Midbrain (tissue), 1 donor: ENCODE measurements around the gene COL4A2.
"Not testable (repeated sequence)": the region's sequence is repeated elsewhere in the genome, so short reads cannot be mapped to it uniquely, and the experiment has no call there.

ENCODE experiments used
- DNase-seq: peaks from one replicate; lab custom pipeline; 2025; lab: John Stamatoyannopoulos, UW

COL4A2 gene

DNA sequence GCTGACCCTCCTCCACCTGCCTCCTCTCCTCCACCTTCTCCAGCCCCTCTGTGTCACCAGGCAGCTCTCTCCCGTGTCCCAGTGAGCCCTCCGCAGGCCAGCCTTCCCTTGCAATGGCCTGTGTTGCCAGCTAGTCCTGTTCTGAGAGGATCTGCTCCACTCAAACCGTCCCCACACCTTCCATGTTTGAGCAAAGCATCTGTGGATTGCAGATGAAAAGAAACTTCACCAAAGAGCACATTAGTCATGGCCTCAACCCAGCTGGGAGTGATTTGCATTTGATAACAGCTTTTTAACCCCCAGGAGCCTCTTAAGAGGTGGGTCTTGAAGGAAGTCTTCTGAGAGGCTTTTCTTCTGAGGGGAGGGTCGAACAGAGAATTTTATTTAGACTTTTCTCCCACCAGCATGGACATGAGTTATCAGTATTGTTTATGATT, 72.8 kb downstream of the COL4A2 start:
- no peak for DNase-seq

- DNase-seq: no peak
Measured at GRCh38 chr13:110380359-110381028, 73.4 kb downstream of the COL4A2 start.

GRCh38 chr13:110381029-110381360, 73.9 kb downstream of the COL4A2 start:
- DNase-seq: no peak

- DNase-seq: no peak
Measured at GRCh38 chr13:110382229-110382628, 75.1 kb downstream of the COL4A2 start.

GRCh38 chr13:110382830-110383229, 75.7 kb downstream of the COL4A2 start:
- DNase-seq: no peak

- no peak for DNase-seq
Measured at GRCh38 chr13:110387451-110388107, 80.5 kb downstream of the COL4A2 start.

DNA sequence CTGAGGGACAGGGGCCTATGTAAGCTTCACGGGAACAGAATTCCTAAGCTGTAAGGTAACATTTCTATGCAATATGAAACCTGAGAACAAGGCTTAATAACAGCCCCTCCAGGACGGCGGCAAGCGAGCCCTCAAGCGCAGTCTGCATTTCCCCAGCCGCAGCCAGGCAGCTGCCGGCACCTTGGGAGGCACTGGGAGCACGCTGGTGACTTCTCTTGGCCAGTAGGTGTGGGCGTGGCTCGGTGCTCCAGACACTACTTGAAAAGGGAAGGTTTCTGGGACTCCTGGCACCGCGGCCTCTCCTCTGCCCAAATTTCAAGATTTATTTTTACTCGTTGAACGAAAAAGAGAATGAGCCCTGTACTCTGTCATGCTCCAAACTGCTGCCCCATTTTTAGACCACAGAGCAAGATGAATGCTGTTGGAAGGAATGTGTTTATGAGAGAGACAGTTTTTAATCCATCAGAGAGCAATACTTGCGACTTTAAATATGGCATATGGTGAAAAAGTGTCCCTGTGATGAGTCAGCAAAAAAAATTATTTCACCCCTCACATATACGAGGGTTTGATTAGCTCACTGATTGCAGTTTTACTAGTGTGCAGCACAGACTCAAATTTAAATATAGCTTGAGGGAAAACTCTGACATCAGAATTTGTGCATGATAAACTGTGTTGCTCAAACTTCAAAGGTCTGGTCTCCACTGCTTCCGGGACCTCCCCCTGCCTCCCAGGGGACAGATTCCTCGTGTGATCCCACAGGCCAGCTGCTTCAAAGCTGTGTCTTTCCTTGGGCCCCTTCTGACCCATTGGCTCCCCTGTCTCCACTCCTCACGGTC, 81.2 kb downstream of the COL4A2 start:
- no peak for DNase-seq

GRCh38 chr13:110390567-110390966, 83.5 kb downstream of the COL4A2 start:
- DNase-seq: no peak

- no peak for DNase-seq
Measured at GRCh38 chr13:110391273-110391672, 84.2 kb downstream of the COL4A2 start.

GRCh38 chr13:110392510-110393240, 85.6 kb downstream of the COL4A2 start:
- DNase-seq: no peak

DNA sequence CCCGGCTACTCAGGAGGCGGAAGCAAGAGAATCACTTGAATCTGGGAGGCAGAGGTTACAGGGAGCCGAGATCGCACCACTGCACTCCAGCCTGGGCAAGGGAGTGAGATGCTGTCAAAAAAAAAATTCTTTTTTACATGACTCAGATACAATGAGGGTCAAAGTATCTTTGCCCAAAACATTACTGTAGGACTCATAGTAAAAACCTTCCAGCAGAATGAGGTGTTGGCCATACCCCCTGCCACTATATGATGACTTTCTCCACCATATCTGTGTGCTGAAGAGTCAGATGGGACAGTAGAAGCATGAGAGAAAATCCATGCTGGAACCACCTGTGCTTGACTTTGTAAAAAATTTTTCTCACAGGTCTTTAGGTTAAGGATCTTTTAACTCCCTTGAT, 86.7 kb downstream of the COL4A2 start:
- DNase-seq: no peak

DNA sequence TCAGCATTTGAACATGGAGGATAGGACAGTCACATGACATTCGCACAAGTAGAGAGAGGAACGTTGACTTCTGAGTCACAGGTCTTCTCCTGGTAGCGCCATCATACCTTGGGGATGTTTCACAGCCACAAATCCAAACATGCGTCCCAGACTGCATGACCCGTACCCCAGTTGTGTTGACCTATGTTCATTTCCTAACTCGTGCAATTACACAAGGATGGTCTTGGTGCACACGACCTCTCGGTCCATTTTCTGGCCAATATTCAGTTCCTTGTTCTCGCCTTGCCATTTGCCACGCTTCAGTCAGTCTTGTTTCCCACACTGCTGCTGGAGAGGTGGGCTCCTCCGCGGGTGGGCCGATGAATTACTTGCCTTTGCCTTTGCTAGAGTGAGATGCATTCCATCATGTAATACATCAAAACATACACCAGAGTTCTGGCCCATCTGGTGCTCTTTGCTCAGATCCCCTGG, 87.3 kb downstream of the COL4A2 start:
- DNase-seq: no peak

DNA sequence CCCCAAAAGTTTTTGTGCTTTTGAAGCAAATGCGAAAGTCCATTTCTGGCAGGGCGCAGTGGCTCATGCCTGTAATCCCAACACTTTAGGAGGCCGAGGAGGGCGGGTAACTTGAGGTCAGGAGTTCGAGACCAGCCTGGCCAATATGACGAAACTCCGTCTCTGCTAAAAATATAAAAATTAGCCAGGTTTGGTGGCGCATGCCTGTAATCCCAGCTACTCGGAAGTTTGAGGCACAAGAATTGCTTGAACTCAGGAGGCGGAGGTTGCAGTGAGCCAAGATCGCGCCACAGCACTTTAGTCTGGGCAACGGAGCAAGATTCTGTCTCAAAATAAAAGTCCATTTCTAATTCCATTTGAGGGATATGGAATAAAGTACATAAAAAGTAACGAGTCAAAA, 88.5 kb downstream of the COL4A2 start:
- DNase-seq: not testable (repeated sequence)

DNA sequence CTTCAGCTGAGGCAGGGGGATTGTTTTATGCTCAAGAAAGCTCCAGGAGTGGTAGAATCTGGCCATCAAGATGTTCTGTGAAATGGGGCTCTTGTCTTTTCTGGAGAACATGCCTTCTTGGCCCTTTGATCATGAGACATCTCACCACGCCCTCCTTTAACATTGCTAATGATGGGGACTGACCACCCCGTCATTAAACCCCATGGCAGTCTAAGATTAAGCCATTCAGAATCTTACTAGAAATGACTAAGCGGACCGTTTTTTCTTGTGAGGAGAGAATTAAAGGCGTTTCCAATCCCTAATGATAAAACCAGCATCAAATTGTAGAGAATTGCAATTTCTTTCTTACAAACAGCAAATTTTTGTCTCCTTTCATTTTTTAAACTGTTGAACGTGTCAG, 89.4 kb downstream of the COL4A2 start:
- no peak for DNase-seq

GRCh38 chr13:110396913-110397381, 89.9 kb downstream of the COL4A2 start:
- DNase-seq: peak; percentile 40

GRCh38 chr13:110397436-110398115, 90.5 kb downstream of the COL4A2 start:
- DNase-seq: peak; percentile 73

DNA sequence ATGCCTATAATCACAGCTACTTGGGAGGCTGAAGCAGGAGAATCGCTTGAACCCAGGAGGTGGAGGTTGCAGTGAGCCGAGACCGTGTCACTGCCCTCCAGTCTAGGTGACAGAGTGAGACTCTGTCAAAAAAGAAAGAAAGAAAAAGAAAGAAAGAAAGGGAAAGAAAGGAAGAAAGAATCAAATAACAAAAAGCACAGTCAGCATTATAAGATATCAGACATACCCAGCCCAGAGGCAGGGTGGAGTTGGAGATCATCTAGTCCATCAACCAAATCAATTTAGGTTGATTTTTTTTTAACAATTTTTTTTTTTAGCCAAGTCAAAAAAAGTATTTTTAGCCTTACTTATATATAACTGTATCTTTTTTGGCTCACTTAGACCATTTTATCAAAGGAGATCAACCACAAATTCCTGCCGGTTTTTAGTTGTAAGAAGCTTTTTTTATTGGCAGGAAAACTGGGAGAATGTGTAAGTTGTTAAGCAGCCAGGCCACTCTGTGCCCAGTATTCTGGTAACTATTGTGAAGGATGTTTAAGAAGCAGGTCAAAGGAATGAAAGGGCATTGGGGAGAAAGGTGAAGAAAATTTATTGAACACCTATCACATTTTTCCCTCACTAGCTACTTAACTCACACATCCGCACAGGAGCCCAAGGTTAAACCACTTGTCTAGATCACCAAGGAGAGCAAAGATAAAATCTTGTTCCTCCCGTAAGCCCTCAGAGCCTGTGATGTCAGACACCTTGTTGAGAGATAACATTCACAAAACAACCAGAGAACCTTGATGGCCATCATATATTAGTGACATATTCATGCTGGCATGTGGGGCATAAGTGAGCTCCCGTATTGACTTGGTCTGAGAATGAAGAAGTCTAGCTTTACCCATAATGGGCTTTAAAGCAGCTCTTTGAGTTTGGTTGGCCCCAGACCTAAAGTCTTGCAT, 91.8 kb downstream of the COL4A2 start:
- no peak for DNase-seq

GRCh38 chr13:110399801-110400200, 92.7 kb downstream of the COL4A2 start:
- DNase-seq: no peak

- DNase-seq: no peak
Measured at GRCh38 chr13:110400786-110401533, 93.9 kb downstream of the COL4A2 start.
